ENCODE data around the gene ADAM11.

DNA sequence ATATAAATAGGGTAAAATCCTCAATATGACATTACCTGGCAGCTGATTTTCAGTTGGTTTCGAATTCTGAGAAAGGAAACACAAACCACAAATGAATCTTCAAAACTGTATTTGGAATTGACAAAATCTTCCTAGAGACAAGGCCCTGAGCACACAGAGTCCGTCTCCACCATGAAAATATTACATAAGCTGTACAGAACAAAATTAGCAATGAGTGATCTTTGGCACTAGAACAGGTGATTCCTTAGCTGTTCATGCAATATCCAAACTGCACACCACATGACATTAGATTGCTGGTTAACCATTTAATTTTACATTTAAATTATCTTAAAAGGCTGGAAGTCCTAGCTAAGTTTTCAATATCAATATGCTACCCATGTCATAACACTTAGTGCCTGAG, 39.6 kb downstream of the ADAM11 start:
- TF ChIP-seq, protein P1, sequence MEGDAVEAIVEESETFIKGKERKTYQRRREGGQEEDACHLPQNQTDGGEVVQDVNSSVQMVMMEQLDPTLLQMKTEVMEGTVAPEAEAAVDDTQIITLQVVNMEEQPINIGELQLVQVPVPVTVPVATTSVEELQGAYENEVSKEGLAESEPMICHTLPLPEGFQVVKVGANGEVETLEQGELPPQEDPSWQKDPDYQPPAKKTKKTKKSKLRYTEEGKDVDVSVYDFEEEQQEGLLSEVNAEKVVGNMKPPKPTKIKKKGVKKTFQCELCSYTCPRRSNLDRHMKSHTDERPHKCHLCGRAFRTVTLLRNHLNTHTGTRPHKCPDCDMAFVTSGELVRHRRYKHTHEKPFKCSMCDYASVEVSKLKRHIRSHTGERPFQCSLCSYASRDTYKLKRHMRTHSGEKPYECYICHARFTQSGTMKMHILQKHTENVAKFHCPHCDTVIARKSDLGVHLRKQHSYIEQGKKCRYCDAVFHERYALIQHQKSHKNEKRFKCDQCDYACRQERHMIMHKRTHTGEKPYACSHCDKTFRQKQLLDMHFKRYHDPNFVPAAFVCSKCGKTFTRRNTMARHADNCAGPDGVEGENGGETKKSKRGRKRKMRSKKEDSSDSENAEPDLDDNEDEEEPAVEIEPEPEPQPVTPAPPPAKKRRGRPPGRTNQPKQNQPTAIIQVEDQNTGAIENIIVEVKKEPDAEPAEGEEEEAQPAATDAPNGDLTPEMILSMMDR (IDR thresholded peaks at IDR 0.05): no peak
- TF ChIP-seq POLR2A (IDR thresholded peaks at IDR 0.05): no peak
